A673 (cell line): ENCODE data around the gene RBM46.

Experiments used
- EZH2 ChIP-seq: fragments of 200-600 bp; sonication (generic); IDR thresholded peaks from 2 replicates; pipeline ENCODE4 v1.6.1; 2017; ENCODE audit warnings: borderline replicate concordance, low read depth, mild to moderate bottlenecking, mixed read lengths, antibody characterized with exemption, low read length; ENCODE audit not compliant: poor library complexity, severe bottlenecking
- TF ChIP-seq, protein P1 (sequence below): fragments of 300-800, 200-600 bp; sonication (generic); conservative IDR thresholded peaks from 2 replicates; pipeline ENCODE4 v1.5.1; 2017; ENCODE audit warnings: low read depth, mild to moderate bottlenecking, antibody characterized with exemption, low read length, moderate library complexity, mixed read lengths

- TF ChIP-seq, protein P1, sequence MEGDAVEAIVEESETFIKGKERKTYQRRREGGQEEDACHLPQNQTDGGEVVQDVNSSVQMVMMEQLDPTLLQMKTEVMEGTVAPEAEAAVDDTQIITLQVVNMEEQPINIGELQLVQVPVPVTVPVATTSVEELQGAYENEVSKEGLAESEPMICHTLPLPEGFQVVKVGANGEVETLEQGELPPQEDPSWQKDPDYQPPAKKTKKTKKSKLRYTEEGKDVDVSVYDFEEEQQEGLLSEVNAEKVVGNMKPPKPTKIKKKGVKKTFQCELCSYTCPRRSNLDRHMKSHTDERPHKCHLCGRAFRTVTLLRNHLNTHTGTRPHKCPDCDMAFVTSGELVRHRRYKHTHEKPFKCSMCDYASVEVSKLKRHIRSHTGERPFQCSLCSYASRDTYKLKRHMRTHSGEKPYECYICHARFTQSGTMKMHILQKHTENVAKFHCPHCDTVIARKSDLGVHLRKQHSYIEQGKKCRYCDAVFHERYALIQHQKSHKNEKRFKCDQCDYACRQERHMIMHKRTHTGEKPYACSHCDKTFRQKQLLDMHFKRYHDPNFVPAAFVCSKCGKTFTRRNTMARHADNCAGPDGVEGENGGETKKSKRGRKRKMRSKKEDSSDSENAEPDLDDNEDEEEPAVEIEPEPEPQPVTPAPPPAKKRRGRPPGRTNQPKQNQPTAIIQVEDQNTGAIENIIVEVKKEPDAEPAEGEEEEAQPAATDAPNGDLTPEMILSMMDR, result no peak
- TF ChIP-seq EZH2, result no peak
Observed at GRCh38 chr4:154838155-154838554, 57.1 kb downstream of the RBM46 start.
